ENCODE measurements around the gene RUNX2. TPM values are rescaled to one million over a fixed set of nuclear protein-coding genes. Genes with fewer than 3 reads are reported as not detected.

RUNX2 gene
- total and polyA plus RNA-seq, 2 donors from 2014 or later: 2.3 to 4.7 TPM

- intact Hi-C loops (cut with DNase I): no loop called here
- Histone ChIP-seq H3K4me3 (ENCODE audit: low read length in 3 of 3) (peak overlapping the region in 1 of 3 donors; percentile 9), H3K4me1 (ENCODE audit: control insufficient read depth in 2 of 3, insufficient read depth in 2 of 3, low read depth in 1 of 3, low read length in 3 of 3) (peaks cover 0 to 5% (median 0%) of the 10 kb centered on the region in 3 donors), H3K27me3 (ENCODE audit: control insufficient read depth, insufficient read depth, low read length) (no peaks in the 10 kb centered on the region), H3K9me3 (ENCODE audit: control insufficient read depth in 2 of 3, insufficient read depth in 1 of 3, low read length in 3 of 3) (no peaks in the 10 kb centered on the region), H3K36me3 (ENCODE audit: control insufficient read depth in 2 of 3, insufficient read depth in 3 of 3, low read length in 3 of 3) (no peaks in the 10 kb centered on the region), H3K9ac (ENCODE audit: low read length in 3 of 3) (no peak overlapping the region), H3K27ac (ENCODE audit: low read depth in 2 of 2, low read length in 2 of 2) (no peak overlapping the region)
- DNase-seq: peak in 2 of 5 donors; percentile 15 to 29
- TF ChIP-seq, protein P1, sequence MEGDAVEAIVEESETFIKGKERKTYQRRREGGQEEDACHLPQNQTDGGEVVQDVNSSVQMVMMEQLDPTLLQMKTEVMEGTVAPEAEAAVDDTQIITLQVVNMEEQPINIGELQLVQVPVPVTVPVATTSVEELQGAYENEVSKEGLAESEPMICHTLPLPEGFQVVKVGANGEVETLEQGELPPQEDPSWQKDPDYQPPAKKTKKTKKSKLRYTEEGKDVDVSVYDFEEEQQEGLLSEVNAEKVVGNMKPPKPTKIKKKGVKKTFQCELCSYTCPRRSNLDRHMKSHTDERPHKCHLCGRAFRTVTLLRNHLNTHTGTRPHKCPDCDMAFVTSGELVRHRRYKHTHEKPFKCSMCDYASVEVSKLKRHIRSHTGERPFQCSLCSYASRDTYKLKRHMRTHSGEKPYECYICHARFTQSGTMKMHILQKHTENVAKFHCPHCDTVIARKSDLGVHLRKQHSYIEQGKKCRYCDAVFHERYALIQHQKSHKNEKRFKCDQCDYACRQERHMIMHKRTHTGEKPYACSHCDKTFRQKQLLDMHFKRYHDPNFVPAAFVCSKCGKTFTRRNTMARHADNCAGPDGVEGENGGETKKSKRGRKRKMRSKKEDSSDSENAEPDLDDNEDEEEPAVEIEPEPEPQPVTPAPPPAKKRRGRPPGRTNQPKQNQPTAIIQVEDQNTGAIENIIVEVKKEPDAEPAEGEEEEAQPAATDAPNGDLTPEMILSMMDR (IDR thresholded peaks at IDR 0.05; ENCODE audit: borderline replicate concordance, extremely low read depth, insufficient read depth): no peak
- FAIRE-seq: no peak
These were observed 110.0 kb downstream of the RUNX2 start for GRCh38 chr6:45438151-45438550.

DNA sequence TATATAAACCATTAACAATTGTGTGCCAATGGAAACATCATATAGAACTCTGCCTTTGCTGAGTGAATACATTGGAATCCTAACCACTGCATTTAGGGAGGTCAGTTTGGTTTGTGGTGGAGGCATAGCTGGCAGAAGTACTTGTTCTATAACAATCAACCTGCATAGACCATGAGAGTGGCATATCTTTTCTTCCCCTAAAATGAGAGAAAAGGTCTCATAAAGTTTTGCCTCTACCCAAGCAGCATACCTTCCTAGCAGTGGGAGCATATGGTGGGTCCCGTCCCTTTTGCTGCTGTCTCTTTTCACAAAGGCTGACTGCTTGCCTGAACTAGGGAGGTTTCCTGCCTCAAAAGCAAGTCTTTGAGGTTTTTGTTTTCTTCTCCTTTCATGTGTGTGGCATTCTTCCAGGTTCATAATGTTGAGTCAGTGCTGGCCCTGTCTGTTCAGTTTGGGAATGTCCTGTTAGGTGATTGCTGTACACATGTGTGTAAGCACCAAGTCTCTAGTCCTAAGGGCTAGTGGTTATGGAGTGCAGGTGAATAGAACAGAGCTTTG lies 110.8 kb downstream of the RUNX2 start:
- DNase-seq: peak in 1 of 5 donors; percentile 40
- intact Hi-C loops (cut with DNase I): no loop called here
- Histone ChIP-seq H3K27ac (ENCODE audit: low read depth in 2 of 2, low read length in 2 of 2) (no peak overlapping the region), H3K4me1 (ENCODE audit: control insufficient read depth in 2 of 3, insufficient read depth in 2 of 3, low read depth in 1 of 3, low read length in 3 of 3) (peaks cover 0 to 5% (median 0%) of the 10 kb centered on the region in 3 donors), H3K9me3 (ENCODE audit: control insufficient read depth in 2 of 3, insufficient read depth in 1 of 3, low read length in 3 of 3) (no peaks in the 10 kb centered on the region), H3K4me3 (ENCODE audit: low read length in 3 of 3) (no peak overlapping the region), H3K9ac (ENCODE audit: low read length in 3 of 3) (no peak overlapping the region), H3K36me3 (ENCODE audit: control insufficient read depth in 2 of 3, insufficient read depth in 3 of 3, low read length in 3 of 3) (no peaks in the 10 kb centered on the region), H3K27me3 (ENCODE audit: control insufficient read depth, insufficient read depth, low read length) (no peaks in the 10 kb centered on the region)
- no peak for FAIRE-seq
- TF ChIP-seq, protein P1 (IDR thresholded peaks at IDR 0.05; ENCODE audit: borderline replicate concordance, extremely low read depth, insufficient read depth): no peak

GRCh38 chr6:45439459-45439858 lies 111.3 kb downstream of the RUNX2 start:
- H3K9me3 ChIP-seq (ENCODE audit: control insufficient read depth in 2 of 3, insufficient read depth in 1 of 3, low read length in 3 of 3): no peaks in the 10 kb centered on the region
- H3K9ac ChIP-seq (ENCODE audit: low read length in 3 of 3): no peak overlapping the region
- peaks cover 0 to 5% (median 0%) of the 10 kb centered on the region in 3 donors for H3K4me1 ChIP-seq (ENCODE audit: control insufficient read depth in 2 of 3, insufficient read depth in 2 of 3, low read depth in 1 of 3, low read length in 3 of 3)
- no peak overlapping the region for H3K27ac ChIP-seq (ENCODE audit: low read depth in 2 of 2, low read length in 2 of 2)
- H3K4me3 ChIP-seq (ENCODE audit: low read length in 3 of 3): no peak overlapping the region
- DNase-seq: no peak
- no peaks in the 10 kb centered on the region for H3K36me3 ChIP-seq (ENCODE audit: control insufficient read depth in 2 of 3, insufficient read depth in 3 of 3, low read length in 3 of 3)
- FAIRE-seq: no peak
- intact Hi-C loops (cut with DNase I): no loop called here
- TF ChIP-seq, protein P1 (IDR thresholded peaks at IDR 0.05; ENCODE audit: borderline replicate concordance, extremely low read depth, insufficient read depth): no peak
- H3K27me3 ChIP-seq (ENCODE audit: control insufficient read depth, insufficient read depth, low read length): no peaks in the 10 kb centered on the region
